K562 (cell line): Measurements from ENCODE around the gene DPH6. TPM values are rescaled to one million over a fixed set of nuclear protein-coding genes. Genes with fewer than 3 reads are reported as not detected.

Experiments used
- ATAC-seq: fragments of 200-7000 bp; cut with Tn5 transposase; 3 replicates; pipeline ENCODE4 v1.9.1; 2020; ENCODE audit warnings: moderate library complexity
- BruUV-seq: library from RNA; stranded (reverse); fragments of 400-500 nt; replicated peaks from 2 replicates; lab custom pipeline; 2021; lab: Mats Ljungman, UMichigan
- CTCF ChIA-PET: fragments of 300-600 bp; formaldehyde crosslinking; extraction: SDS; loops from one replicate; lab custom pipeline; 2021; ENCODE audit warnings: low intra/inter-chr PET ratio; lab: Yijun Ruan, JAX
- POLR2A ChIA-PET: fragments of 300-600, 350-650 bp; sonication (Branson Sonifier 250); formaldehyde crosslinking; extraction: SDS; loops from one replicate; lab custom pipeline; 2021; ENCODE audit warnings: antibody characterized with exemption, inconsistent platforms; lab: Yijun Ruan, JAX
- DNase-seq, 4 experiments: peaks; one replicate each; pipeline versions ENCODE4 v3.0.0 to v3.0.0-alpha.2; 2011 to 2018; ENCODE audit warnings: low spot score in 3 of 4, mixed read lengths in 3 of 4; ENCODE audit errors: extremely low read depth in 1 of 4
- FAIRE-seq: peaks from 2 replicates; lab custom pipeline; 2011; peaks lifted over from hg19 to GRCh38; lab: Jason Lieb, UNC
- H2AFZ ChIP-seq: 2 replicates; pipeline ENCODE4 v1.6.0; 2011; ENCODE audit warnings: low read depth, low read length, control low read depth, inconsistent platforms
- H3K27ac ChIP-seq: fragments of 200-600 bp; 3 replicates; pipeline ENCODE4 v1.8.0; 2011; ENCODE audit warnings: low read depth, mild to moderate bottlenecking, control low read depth, inconsistent platforms, low read length, moderate library complexity, mixed read lengths; ENCODE audit errors: extremely low read depth
- H3K27me3 ChIP-seq, 2 experiments: fragments of 300-600 bp in 1 of 2; 2 replicates in 1 of 2; 3 replicates in 1 of 2; pipeline versions ENCODE4 v1.6.0 to v1.8.0; 2011; ENCODE audit warnings: inconsistent platforms in 2 of 2, low read length in 2 of 2, mild to moderate bottlenecking in 1 of 2, mixed read lengths in 1 of 2, moderate library complexity in 1 of 2; ENCODE audit not compliant: control insufficient read depth in 2 of 2, insufficient read depth in 2 of 2
- H3K36me3 ChIP-seq: fragments of 300-600 bp; 3 replicates; pipeline ENCODE4 v1.8.0; 2011; ENCODE audit warnings: mild to moderate bottlenecking, low read length, inconsistent platforms; ENCODE audit not compliant: control insufficient read depth, insufficient read depth
- H3K4me1 ChIP-seq, 2 experiments: fragments of 200-600 bp in 1 of 2; replicated peaks in 1 of 2; 2 replicates in 1 of 2; 3 replicates in 1 of 2; pipeline versions ENCODE4 v1.5.1 to v1.8.0; 2011; ENCODE audit warnings: inconsistent platforms in 2 of 2, low read length in 2 of 2, mild to moderate bottlenecking in 1 of 2, mixed read lengths in 1 of 2, moderate library complexity in 1 of 2; ENCODE audit not compliant: control insufficient read depth in 2 of 2, insufficient read depth in 2 of 2
- H3K4me2 ChIP-seq: 2 replicates; pipeline ENCODE4 v1.6.1; 2011; ENCODE audit warnings: low read length, control low read depth, inconsistent platforms, mixed read lengths; ENCODE audit not compliant: insufficient read depth
- H3K4me3 ChIP-seq: fragments of 200-600 bp; sonication (generic), shearing (Covaris generic); 2 replicates; pipeline ENCODE4 v1.5.1; 2016; ENCODE audit warnings: control low read depth, inconsistent platforms
- H3K79me2 ChIP-seq: fragments of 200-600 bp; 3 replicates; pipeline ENCODE4 v1.8.0; 2011; ENCODE audit warnings: low read length, inconsistent platforms; ENCODE audit not compliant: control insufficient read depth, insufficient read depth
- H3K9ac ChIP-seq, 2 experiments: 2 replicates each; pipeline versions ENCODE4 v1.6.0 to v1.6.1; 2011; ENCODE audit warnings: low read depth in 2 of 2, low read length in 2 of 2, control low read depth in 1 of 2, inconsistent platforms in 1 of 2, mild to moderate bottlenecking in 1 of 2, mixed read lengths in 1 of 2; ENCODE audit not compliant: insufficient read depth in 1 of 2
- H3K9me1 ChIP-seq: one replicate; pipeline ENCODE4 v1.6.0; 2011; ENCODE audit warnings: inconsistent platforms, mild to moderate bottlenecking, low read length, moderate library complexity; ENCODE audit not compliant: control insufficient read depth, insufficient read depth
- H3K9me3 ChIP-seq: replicated peaks from 2 replicates; pipeline ENCODE4 v1.5.1; 2011; ENCODE audit warnings: low read depth, low read length, inconsistent platforms; ENCODE audit not compliant: control insufficient read depth, insufficient read depth
- H4K20me1 ChIP-seq: replicated peaks from 2 replicates; pipeline ENCODE4 v1.6.1; 2011; ENCODE audit warnings: low read length, inconsistent platforms, mixed read lengths; ENCODE audit not compliant: control insufficient read depth, insufficient read depth
- CREB1 ChIP-seq, 2 experiments: sonication (generic) in 1 of 2; formaldehyde crosslinking in 1 of 2; IDR thresholded peaks; 2 replicates each; pipeline versions ENCODE4 v1.6.1 to v1.8.0; 2012 to 2022; ENCODE audit warnings: inconsistent platforms in 1 of 2, mild to moderate bottlenecking in 1 of 2, missing genetic modification reagents in 1 of 2, moderate library complexity in 1 of 2
- HBP1 ChIP-seq: fragments of 450-650 bp; formaldehyde crosslinking; IDR thresholded peaks from 2 replicates; pipeline ENCODE4 v1.4.0; 2022; ENCODE audit warnings: missing genetic modification characterization
- U2AF2 ChIP-seq: fragments of 200-400 bp; formaldehyde crosslinking; optimal IDR thresholded peaks from 2 replicates; pipeline ENCODE3; 2017; ENCODE audit warnings: low read depth, mild to moderate bottlenecking, low read length
- ZNF253 ChIP-seq: fragments of 250-450 bp; sonication (Bioruptor Pico); conservative IDR thresholded peaks from 2 replicates; pipeline ENCODE4 v1.6.1; 2021; ENCODE audit warnings: mild to moderate bottlenecking
- in situ Hi-C: fragments of 300-500 bp; cut with MboI; formaldehyde crosslinking; loops from 4 replicates; pipeline ENCODE4 v1.15.0; 2018; ENCODE audit warnings: inconsistent platforms, mixed read lengths
- intact Hi-C: fragments of 100-400 bp; cut with micrococcal nuclease; formaldehyde crosslinking; loops from 2 replicates; pipeline ENCODE4 v1.14.2; 2022
- polyA plus RNA-seq, 8 experiments: library from polyadenylated mRNA; depleted of rRNA in 4 of 8; stranded (reverse) in 5 of 8; unstranded in 3 of 8; fragments of >200 nt; fragmentation: Nextera tagmentation in 2 of 8; fragmentation: Illumina TruSeq in 1 of 8; extraction: Ambion mirVana in 2 of 8; extraction: Trizol in 1 of 8; gene quantifications; 2 replicates each; pipeline versions ENCODE4 v1.2.1 to v1.2.3, GENCODE V29; 2011 to 2014; ENCODE audit warnings: inconsistent platforms in 1 of 8, missing spikeins in 1 of 8
- total RNA-seq, 7 experiments: library from RNA; depleted of rRNA in 6 of 7; stranded (reverse); fragments of >200 nt in 6 of 7; fragmentation: Illumina TruSeq in 2 of 7; extraction: Trizol in 2 of 7; gene quantifications; 2 replicates each; pipeline versions ENCODE4 v1.2.1 to v1.2.3, GENCODE V29; 2011 to 2021; ENCODE audit warnings: low replicate concordance in 1 of 7

The DPH6 gene
- total and polyA plus RNA-seq, 9 of the 15 experiments (the other 6 are each of a cell fraction or from before 2014, with no cell fraction given), result 10.1 to 69.1 (median 18.8) TPM

GRCh38 chr15:35443376-35443775, 102.6 kb downstream of the DPH6 start:
- BruUV-seq, result no TSS peak
- no peak overlapping the region for H3K4me3 ChIP-seq
- H3K9me1 ChIP-seq, result no peaks in the 10 kb centered on the region
- TF ChIP-seq HBP1 (CRISPR knock-in tag) (no peak), ZNF253 (CRISPR knock-in tag) (no peak), U2AF2 (no peak), CREB1 (IDR thresholded peaks at IDR 0.05) (no peak), CREB1 (CRISPR knock-in tag; IDR thresholded peaks at IDR 0.05) (no peak)
- FAIRE-seq, result no peak
- no peaks in the 10 kb centered on the region for H3K36me3 ChIP-seq
- no peak overlapping the region for H2AFZ ChIP-seq
- H3K27me3 ChIP-seq, result no peaks in the 10 kb centered on the region
- in situ Hi-C loops, result loop anchor here (5.0 to 10.0 kb wide), 2 partner anchors 146 to 369 kb away; no protein-coding TSS in a partner anchor
- H3K4me2 ChIP-seq, result no peak overlapping the region
- H3K4me1 ChIP-seq, result no peaks in the 10 kb centered on the region
- no peaks in the 10 kb centered on the region for H4K20me1 ChIP-seq
- no peak overlapping the region for H3K27ac ChIP-seq
- H3K9me3 ChIP-seq, result no peaks in the 10 kb centered on the region
- intact Hi-C loops, result loop anchor here (5.0 kb wide), 1 partner anchor 821 kb away; no protein-coding TSS in a partner anchor
- H3K9ac ChIP-seq, result no peak overlapping the region
- ChIA-PET CTCF (interaction anchor here (2.4 to 3.5 kb wide), 2 partner anchors 154 to 364 kb away, joined by 19 to 31 read pairs; no protein-coding TSS in a partner anchor), POLR2A (no interaction called here)
- DNase-seq, result no peak
- no peaks in the 10 kb centered on the region for H3K79me2 ChIP-seq
- ATAC-seq, result no peak
